Measurements from ENCODE around the gene DCAF15. TPM values are rescaled to one million over a fixed set of nuclear protein-coding genes. Genes with fewer than 3 reads are reported as not detected.

Gene DCAF15
- polyA plus RNA-seq, 1 of the 3 experiments (the other 2 are of a cell fraction): 55.6 TPM

DNA sequence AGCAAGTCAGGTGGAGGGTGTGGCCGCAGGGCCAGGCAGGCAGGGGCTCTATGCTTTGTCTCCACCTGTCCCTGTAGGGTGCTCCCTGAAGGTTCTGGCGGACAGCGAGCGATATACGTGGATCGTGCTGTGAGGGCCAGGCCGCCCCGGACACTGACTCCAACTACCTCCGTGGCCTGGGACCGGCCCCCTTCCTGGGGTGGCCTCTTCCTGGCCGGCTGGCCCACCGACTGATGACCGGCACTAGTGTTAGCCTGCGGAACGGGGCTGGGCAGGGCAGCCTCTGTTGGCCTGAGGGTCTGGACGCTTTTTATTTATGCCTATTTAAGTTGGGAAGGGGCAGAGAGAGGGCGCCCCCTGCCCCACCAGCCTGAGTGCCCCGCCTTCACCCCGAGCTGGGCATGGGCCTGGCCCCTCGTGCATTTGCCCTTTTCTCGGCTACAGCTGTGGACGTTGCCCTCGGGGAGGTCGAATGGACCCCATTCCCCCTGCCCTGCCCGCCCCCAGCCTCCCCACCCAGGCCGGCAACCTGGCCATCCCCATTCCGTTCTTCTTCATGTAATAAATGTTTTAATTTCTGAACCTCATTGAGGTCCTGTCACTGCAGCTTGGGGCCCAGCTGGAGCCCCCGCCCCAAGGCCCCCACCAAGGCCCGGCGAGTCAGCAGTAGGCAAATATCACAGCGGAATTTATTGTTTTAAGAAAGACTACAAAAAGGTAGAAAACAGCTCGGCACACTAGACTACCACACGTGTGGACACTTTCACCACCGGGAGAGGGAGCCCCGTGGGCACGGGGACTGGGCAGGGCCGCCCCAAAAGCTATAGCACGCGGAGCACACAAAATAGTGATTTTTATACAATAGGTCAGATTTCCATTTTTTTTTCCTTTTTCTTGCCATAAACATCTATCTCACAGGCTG lies 8.8 kb downstream of the DCAF15 start:
- POLR2A ChIA-PET: interaction anchor here (0.6 to 1.5 kb wide), 4 partner anchors 8 to 96 kb away, joined by 3 to 7 read pairs (median 4); no protein-coding TSS in a partner anchor
- 92% methylated on average over 35 of the region's 39 CpGs for WGBS (ENCODE audit: low lambda C conversion rate)

GRCh38 chr19:13961826-13962698 lies 9.8 kb downstream of the DCAF15 start:
- DNase-seq: peak; percentile 34
- Histone ChIP-seq H3K9ac (no peak overlapping the region), H3K4me2 (no peak overlapping the region), H3K4me1 (ENCODE audit: control insufficient read depth in 1 of 2, insufficient read depth in 2 of 2, low read depth in 1 of 2, low read length in 1 of 2) (peaks cover 0 to 9% of the 10 kb centered on the region in 2 experiments; a peak in 1 of 4 replicates), H3K36me3 (replicated peaks in 1 of 2; ENCODE audit: control insufficient read depth in 1 of 2, insufficient read depth in 2 of 2, low read length in 1 of 2) (peaks cover 0 to 46% of the 10 kb centered on the region in 2 experiments), H3K79me2 (ENCODE audit: insufficient read depth) (no peaks in the 10 kb centered on the region), H3K4me3 (ENCODE audit: low read depth in 2 of 2, low read length in 1 of 2) (no peak overlapping the region), H3K27ac (ENCODE audit: low read depth in 2 of 2, low read length in 1 of 2) (no peak overlapping the region), H3K9me2 (no peaks in the 10 kb centered on the region), H4K20me1 (ENCODE audit: insufficient read depth) (no peaks in the 10 kb centered on the region), H3K27me3 (ENCODE audit: insufficient read depth) (no peaks in the 10 kb centered on the region), H3K9me3 (no peaks in the 10 kb centered on the region), H3F3A (replicated peaks; ENCODE audit: insufficient read depth) (peaks cover 7% of the 10 kb centered on the region), H2AFZ (ENCODE audit: low read depth) (no peak overlapping the region)
- ChIA-PET CTCF (interaction anchor here (0.8 to 2.2 kb wide), 4 partner anchors 24 to 98 kb away, joined by 3 to 10 read pairs (median 4); partner anchors contain the start of gene PODNL1), POLR2A (interaction anchor here (0.6 to 1.5 kb wide), 3 partner anchors 9 to 95 kb away, joined by 3 to 7 read pairs (median 4); no protein-coding TSS in a partner anchor)
- 92% methylated on average over 20 of the region's 55 CpGs for WGBS (ENCODE audit: low lambda C conversion rate)
- TF ChIP-seq, protein P1, sequence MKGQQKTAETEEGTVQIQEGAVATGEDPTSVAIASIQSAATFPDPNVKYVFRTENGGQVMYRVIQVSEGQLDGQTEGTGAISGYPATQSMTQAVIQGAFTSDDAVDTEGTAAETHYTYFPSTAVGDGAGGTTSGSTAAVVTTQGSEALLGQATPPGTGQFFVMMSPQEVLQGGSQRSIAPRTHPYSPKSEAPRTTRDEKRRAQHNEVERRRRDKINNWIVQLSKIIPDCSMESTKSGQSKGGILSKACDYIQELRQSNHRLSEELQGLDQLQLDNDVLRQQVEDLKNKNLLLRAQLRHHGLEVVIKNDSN (IDR thresholded peaks at IDR 0.05; ENCODE audit: borderline replicate concordance, low read depth): no peak
- no peak for TF ChIP-seq FOXJ3 (CRISPR knock-in tag; IDR thresholded peaks at IDR 0.05)
- TF ChIP-seq, protein P2, sequence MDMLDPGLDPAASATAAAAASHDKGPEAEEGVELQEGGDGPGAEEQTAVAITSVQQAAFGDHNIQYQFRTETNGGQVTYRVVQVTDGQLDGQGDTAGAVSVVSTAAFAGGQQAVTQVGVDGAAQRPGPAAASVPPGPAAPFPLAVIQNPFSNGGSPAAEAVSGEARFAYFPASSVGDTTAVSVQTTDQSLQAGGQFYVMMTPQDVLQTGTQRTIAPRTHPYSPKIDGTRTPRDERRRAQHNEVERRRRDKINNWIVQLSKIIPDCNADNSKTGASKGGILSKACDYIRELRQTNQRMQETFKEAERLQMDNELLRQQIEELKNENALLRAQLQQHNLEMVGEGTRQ (IDR thresholded peaks at IDR 0.05; ENCODE audit: borderline replicate concordance, low read depth, low read length): no peak
- TF ChIP-seq, protein P3, sequence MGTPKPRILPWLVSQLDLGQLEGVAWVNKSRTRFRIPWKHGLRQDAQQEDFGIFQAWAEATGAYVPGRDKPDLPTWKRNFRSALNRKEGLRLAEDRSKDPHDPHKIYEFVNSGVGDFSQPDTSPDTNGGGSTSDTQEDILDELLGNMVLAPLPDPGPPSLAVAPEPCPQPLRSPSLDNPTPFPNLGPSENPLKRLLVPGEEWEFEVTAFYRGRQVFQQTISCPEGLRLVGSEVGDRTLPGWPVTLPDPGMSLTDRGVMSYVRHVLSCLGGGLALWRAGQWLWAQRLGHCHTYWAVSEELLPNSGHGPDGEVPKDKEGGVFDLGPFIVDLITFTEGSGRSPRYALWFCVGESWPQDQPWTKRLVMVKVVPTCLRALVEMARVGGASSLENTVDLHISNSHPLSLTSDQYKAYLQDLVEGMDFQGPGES (IDR thresholded peaks at IDR 0.05; ENCODE audit: low read depth, low read length): no peak
- no peak for TF ChIP-seq TAF1 (IDR thresholded peaks at IDR 0.05; ENCODE audit: borderline replicate concordance, low read depth, low read length)
- no peak for TF ChIP-seq YY1 (IDR thresholded peaks at IDR 0.05; ENCODE audit: low read depth)
- TF ChIP-seq CHD2 (IDR thresholded peaks at IDR 0.05; ENCODE audit: low read length, partially characterized antibody): no peak

More for the DNA sequence above, 8.8 kb downstream of the DCAF15 start:
- Histone ChIP-seq H2AFZ (ENCODE audit: low read depth) (no peak overlapping the region), H3K9ac (no peak overlapping the region), H3K27me3 (ENCODE audit: insufficient read depth) (no peaks in the 10 kb centered on the region), H3K4me1 (ENCODE audit: control insufficient read depth in 1 of 2, insufficient read depth in 2 of 2, low read depth in 1 of 2, low read length in 1 of 2) (peaks cover 0 to 9% of the 10 kb centered on the region in 2 experiments; a peak in 1 of 4 replicates), H4K20me1 (ENCODE audit: insufficient read depth) (no peaks in the 10 kb centered on the region), H3K9me3 (no peaks in the 10 kb centered on the region), H3K27ac (ENCODE audit: low read depth in 2 of 2, low read length in 1 of 2) (no peak overlapping the region), H3K9me2 (no peaks in the 10 kb centered on the region), H3K4me3 (ENCODE audit: low read depth in 2 of 2, low read length in 1 of 2) (no peak overlapping the region), H3K36me3 (replicated peaks in 1 of 2; ENCODE audit: control insufficient read depth in 1 of 2, insufficient read depth in 2 of 2, low read length in 1 of 2) (peaks cover 0 to 46% of the 10 kb centered on the region in 2 experiments), H3K79me2 (ENCODE audit: insufficient read depth) (peaks cover 4% of the 10 kb centered on the region; the same call in 1 of the 2 replicates), H3K4me2 (no peak overlapping the region), H3F3A (replicated peaks; ENCODE audit: insufficient read depth) (peaks cover 7% of the 10 kb centered on the region)
- peak; percentile 36 for DNase-seq
- TF ChIP-seq TCF12 (IDR thresholded peaks at IDR 0.05) (no peak), RFX5 (IDR thresholded peaks at IDR 0.05; ENCODE audit: low read length) (no peak), SMC3 (IDR thresholded peaks at IDR 0.05; ENCODE audit: low read depth, low read length) (no peak), MXI1 (IDR thresholded peaks at IDR 0.05; ENCODE audit: low read depth, low read length) (no peak), NRF1 (IDR thresholded peaks at IDR 0.05; ENCODE audit: low read depth, low read length) (no peak), CHD2 (IDR thresholded peaks at IDR 0.05; ENCODE audit: low read length, partially characterized antibody) (no peak), EZH2phosphoT487 (IDR thresholded peaks at IDR 0.05; ENCODE audit: borderline replicate concordance, low read depth) (no peak), TEAD4 (IDR thresholded peaks at IDR 0.05; ENCODE audit: borderline replicate concordance, insufficient read depth) (no peak), RCOR1 (IDR thresholded peaks at IDR 0.05; ENCODE audit: low read length) (no peak), JUND (IDR thresholded peaks at IDR 0.05) (no peak), MEF2A (IDR thresholded peaks at IDR 0.05; ENCODE audit: borderline replicate concordance, low read depth) (no peak), POLR2AphosphoS5 (IDR thresholded peaks at IDR 0.05; ENCODE audit: low read depth, low read length) (no peak), GABPA (IDR thresholded peaks at IDR 0.05; ENCODE audit: low read depth) (no peak), RAD21 (IDR thresholded peaks at IDR 0.05; ENCODE audit: low read length) (no peak), FOXM1 (IDR thresholded peaks at IDR 0.05; ENCODE audit: low read depth) (no peak), TAF1 (IDR thresholded peaks at IDR 0.05; ENCODE audit: borderline replicate concordance, low read depth, low read length) (no peak), GATA2 (CRISPR knock-in tag; IDR thresholded peaks at IDR 0.05) (no peak), RXRA (IDR thresholded peaks at IDR 0.05; ENCODE audit: borderline replicate concordance, low read depth) (no peak)
- TF ChIP-seq, protein P4, sequence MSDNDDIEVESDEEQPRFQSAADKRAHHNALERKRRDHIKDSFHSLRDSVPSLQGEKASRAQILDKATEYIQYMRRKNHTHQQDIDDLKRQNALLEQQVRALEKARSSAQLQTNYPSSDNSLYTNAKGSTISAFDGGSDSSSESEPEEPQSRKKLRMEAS (IDR thresholded peaks at IDR 0.05; ENCODE audit: low read depth): no peak
- TF ChIP-seq, protein P1 (IDR thresholded peaks at IDR 0.05; ENCODE audit: borderline replicate concordance, low read depth): no peak
- CTCF ChIA-PET: interaction anchor here (0.8 to 2.2 kb wide), 6 partner anchors 22 to 81 kb away, joined by 3 to 10 read pairs (median 6); partner anchors contain the start of genes IL27RA and PODNL1

Data from SK-N-SH (cell line).